Stimulated activated CD4-positive, alpha-beta T cell treated with anti-CD3 and anti-CD28 coated beads, Interleukin-15, amount 100 ng/mL, for 48 hours (primary cell): ENCODE measurements around the gene TIMM44.
A peak's percentile ranks its signal among the peaks of the same experiment; 100 is the strongest.
"Not testable (repeated sequence)": the region's sequence is repeated elsewhere in the genome, so short reads cannot be mapped to it uniquely, and the experiment has no call there.

ENCODE experiments used
- DNase-seq, 2 donors: peaks; one replicate each; pipeline ENCODE4 v3.0.0-alpha.2; 2020; ENCODE audit warnings: low read depth in 2 of 2

TIMM44 gene

DNA sequence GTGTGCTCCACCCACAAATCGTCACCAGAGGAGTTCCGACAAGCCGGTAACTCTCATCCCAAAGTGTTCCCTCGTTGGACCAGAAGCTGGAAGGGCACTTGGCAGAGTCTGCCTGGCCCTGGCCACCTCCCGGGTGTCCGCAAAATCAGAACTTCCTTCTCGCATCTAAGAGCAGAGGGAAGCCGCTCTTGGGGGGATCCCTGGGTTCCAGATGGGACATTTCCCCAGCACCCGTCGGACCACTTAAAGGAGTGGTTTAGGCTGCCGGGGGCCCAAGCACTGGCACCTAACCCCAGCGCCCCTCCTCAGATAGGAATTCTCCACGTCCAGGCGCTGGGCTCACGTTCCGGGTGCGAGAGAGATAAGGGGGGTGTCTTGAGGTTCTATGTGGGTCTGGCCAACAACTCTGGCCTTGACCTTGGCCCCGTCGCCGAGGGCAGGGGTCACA is 40.6 kb downstream of the TIMM44 start:
- no peak for DNase-seq

DNA sequence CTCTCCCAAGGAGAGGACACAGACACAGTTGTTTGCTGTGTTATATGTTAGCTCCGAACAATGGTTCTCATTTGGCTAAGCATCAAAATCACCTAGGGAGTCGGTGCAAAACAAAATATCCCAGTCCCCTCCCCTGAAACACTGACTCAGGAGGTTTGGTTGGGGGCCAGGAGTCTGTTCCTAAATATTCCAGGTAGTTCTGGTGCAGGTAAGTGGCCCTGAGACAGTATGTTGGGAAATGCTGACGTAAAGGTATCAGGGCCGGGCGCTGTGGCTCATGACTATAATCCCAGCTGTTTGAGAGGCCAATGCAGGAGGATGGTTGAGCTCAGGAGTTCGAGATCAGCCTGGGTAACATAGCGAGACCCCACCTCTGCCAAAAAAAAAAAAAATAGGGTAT is 42.1 kb downstream of the TIMM44 start:
- no peak for DNase-seq

DNA sequence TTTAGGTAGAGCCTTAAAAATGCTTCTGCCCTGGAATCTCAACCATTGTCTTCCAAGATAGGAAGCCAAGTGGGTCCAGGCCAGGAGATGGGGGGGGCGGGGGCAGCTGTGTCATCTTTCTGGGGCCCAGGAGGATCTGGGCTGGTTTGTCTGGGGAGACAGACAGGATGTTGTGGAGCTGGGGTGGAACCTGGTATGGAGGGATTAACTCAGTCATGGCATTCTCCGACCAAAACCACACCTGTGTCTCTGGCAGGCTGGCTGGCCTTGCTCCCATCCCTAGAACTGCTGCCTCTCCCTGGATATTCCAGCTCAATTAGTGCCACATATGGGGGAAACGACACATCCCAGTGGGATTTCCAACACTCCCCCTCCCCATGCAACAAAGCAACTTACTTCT is 42.5 kb downstream of the TIMM44 start:
- no peak for DNase-seq

DNA sequence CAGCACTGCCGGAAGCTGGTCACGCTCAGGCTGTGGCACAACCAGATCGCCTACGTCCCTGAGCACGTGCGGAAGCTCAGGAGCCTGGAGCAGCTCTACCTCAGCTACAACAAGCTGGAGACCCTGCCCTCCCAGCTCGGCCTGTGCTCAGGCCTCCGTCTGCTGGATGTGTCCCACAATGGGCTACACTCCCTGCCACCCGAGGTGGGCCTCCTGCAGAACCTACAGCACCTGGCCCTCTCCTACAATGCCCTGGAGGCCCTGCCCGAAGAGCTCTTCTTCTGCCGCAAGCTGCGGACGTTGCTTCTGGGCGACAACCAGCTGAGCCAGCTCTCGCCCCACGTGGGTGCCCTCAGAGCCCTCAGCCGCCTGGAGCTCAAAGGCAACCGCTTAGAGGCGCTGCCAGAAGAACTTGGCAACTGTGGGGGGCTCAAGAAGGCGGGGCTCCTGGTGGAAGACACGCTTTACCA is 43.0 kb downstream of the TIMM44 start:
- DNase-seq = no peak

DNA sequence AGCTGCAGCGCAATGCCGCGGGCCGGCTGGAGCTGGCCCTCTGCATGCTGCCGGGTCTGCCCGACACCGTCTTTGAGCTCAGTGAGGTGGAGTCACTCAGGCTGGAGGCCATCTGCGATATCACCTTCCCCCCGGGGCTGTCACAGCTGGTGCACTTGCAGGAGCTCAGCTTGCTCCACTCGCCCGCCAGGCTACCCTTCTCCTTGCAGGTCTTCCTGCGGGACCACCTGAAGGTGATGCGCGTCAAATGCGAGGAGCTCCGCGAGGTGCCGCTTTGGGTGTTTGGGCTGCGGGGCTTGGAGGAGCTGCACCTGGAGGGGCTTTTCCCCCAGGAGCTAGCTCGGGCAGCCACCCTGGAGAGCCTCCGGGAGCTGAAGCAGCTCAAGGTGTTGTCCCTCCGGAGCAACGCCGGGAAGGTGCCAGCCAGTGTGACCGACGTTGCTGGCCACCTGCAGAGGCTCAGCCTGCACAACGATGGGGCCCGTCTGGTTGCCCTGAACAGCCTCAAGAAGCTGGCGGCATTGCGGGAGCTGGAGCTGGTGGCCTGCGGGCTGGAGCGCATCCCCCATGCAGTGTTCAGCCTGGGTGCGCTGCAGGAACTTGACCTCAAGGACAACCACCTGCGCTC is 43.6 kb downstream of the TIMM44 start:
- no peak for DNase-seq

GRCh38 chr19:7898967-7899366 is 44.5 kb downstream of the TIMM44 start:
- DNase-seq = no peak

DNA sequence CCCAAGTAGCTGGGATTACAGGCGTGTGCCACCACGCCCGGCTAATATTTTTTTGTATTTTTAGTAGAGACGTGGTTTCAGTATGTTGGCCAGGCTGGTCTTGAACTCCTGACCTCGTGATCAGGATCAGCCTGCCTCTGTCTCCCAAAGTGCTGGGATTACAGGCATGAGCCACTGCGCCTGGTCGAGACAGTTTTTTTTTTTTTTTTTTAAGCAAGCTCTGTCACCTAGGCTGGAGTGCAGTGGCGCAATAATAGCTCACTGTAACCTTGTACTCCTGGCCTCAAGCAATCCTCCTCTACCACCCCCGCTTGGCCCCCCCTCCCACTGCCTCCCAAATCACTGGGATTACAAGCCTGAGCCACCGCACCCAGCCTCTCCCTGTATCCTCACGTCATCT is 46.2 kb downstream of the TIMM44 start:
- DNase-seq = no peak

DNA sequence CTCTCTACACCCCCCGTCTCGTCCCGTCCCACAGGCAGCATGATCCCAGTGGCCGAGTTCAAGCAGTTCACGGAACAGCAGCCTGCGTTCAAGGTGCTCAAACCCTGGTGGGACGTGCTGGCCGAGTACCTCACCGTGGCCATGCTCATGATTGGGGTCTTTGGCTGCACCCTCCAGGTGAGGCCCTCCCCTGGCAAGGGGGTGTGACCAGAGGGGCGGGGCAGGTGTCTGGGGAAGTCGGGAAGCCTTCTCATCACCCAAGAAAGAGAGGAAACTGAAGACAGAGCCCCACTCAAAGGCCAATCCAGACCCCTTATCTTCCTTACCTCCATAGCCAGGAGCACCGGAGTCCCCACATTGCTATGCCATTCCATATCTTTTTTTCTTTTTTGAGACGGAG is 47.9 kb downstream of the TIMM44 start:
- no peak for DNase-seq

DNA sequence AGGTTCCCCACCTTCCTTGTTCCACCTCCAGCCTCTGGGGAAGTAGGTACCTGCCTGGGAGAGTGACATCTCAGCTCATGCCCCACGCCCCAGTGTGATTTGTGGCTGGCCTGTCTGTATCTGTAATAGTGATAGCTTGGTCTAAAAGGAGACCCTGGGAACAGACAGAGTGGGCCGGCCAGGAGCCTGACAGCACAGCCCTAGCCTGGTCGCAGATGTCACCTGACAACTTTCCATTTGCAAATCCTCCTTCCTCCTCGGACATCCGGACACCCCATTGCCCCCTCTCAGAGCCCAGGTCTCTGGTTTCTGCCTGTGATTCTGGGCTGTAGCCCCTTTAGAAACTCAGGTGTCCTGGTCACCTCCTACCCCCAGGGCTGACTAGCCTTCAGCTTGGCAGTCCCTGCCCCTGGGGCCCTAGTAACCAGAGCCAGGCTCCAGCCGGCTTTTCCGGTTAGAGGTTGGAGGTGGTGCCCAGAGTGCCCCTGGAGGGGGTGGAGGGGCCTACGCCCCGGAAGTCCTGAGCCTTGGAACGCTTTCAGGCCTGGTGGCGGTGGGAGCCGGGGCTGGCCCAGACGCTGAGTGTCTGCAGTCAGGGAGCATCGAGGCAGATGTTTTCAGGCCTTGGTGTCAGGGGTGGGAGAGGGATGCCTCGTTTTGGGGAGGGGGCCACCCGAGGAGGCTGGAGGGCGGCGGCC is 48.7 kb downstream of the TIMM44 start:
- no peak for DNase-seq

DNA sequence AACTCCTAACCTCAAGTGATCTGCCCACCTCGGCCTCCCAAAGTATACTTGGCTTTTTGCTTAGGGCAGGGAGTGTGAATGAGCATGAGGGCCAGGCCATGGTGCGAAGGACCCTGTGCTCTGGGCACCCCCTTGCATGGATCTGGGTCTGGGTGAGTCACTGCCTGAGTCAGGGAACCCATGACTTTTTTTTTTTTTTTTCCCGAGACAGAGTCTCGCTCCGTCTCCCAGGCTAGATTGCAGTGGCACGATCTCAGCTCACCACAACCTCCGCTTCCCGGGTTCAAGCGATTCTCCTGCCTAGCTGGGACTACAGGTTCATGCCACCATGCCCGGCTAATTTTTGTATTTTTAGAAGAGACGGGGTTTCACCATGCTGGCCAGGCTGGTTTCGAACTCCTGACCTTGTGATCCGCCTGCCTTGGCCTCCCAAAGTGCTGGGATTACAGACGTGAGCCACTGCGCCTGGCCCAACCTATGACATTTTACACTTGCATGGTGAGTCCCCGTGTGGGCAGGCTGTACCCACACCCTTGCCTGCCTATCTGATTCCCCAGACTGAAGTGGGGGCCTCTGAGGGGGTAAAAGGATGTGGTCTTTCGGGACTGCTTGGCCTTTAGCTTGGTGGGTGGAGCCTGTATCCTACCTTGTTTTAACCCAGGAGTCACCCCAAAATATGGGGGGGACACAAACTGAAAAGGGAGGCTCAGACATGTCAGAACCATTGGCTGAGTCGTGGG is 49.9 kb downstream of the TIMM44 start:
- DNase-seq = not testable (repeated sequence)

- DNase-seq = no peak
Measured at GRCh38 chr19:7888826-7889217, 54.6 kb downstream of the TIMM44 start.

GRCh38 chr19:7888145-7888825 is 55.2 kb downstream of the TIMM44 start, which contains the start of gene LRRC8E:
TSS of gene LRRC8E (plus strand) at chr19:7888510. CDS start at chr19:7895604, 7,094 bp downstream.
- DNase-seq = peak in 1 of 2 donors; percentile 33

DNA sequence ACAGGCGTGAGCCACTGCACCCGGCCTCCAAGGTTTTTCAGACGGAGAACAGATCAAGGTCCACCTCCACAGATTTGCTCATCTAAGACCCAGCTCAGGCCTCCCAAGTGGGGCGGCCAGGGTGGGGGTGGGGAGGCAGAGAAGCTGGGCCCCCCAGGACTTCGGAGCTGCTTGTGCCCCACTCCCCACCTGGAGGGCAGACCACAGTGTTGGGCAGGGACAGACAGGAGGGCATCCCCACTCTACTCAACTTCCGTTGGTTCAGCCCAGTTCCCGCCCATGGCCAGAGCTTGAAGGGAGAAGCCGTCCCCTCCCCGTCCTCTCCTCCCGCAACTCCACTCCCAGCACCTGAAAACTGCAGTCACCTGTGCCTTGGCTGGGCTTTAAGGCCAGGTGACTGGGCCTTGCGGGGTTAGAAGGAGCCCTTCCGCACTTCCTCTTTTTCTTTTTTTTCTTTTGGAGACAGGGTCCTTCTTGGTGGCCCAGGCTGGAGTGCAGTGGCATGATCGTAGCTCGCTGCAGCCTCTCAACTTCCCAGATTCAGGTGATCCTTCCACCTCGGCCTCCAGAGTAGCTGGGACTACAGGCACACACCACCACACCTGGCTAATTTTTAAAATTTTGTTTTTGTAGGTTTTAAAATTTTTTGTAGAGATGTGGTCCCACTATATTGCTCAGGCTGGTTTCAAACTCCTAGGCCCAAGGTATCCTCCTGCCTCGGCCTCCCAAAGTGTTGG is 55.9 kb downstream of the TIMM44 start:
- DNase-seq = no peak

GRCh38 chr19:7885818-7886217 is 57.6 kb downstream of the TIMM44 start:
- DNase-seq = no peak

DNA sequence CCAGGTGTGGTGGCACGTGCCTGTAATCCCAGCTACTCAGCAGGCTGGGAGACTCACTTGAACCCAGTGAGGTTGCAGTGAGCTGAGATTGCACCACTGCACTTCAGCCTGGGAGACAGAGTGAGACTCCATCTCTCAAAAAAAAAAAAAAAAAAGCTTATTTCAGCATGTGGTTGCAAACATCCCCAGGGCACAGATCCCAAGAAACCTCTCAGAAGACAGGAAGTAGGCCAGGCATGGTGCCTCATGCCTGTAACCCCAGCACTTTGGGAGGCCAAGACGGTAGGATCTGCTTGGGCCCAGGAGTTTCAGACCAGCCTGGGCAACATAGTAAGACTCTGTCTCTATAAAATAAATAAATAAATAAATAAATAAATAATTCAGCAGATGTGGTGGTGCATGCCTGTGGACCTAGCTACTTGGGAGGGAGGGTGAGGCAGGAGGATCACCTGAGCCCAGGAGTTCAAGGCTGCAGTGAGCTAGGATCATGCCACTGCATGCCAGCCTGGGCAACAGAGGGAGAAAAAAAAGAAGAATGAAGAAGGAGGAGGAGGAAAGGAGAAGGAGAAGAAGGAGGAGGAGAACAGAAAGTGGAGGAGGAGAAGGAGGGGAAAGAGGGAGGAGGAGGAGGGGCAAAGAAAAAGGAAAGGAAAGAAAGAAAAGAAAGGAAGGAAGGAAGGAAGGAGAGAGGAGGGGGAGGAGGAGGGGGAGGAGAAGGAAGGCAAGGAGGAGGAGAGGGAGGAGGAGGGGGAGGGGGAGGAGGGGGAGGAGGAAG is 59.5 kb downstream of the TIMM44 start:
- DNase-seq = no peak

DNA sequence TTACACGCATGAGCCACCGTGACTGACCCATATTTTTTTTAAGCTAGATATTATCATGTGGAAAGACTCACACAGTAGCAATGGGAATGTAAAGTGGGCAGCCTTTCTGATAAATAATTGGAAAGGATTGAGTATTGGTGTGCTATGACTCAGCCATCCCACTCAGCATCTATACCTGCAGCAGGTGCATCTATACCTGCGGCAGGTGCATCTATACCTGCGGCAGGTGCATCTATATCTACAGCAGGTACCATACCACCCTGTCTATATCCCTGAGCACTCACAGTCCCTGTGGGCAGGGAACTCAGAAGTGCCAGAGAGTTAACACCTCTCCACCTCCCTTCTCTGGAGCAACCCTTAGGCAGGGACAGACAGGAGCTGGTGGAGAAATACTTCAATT is 60.4 kb downstream of the TIMM44 start:
- DNase-seq = no peak

DNA sequence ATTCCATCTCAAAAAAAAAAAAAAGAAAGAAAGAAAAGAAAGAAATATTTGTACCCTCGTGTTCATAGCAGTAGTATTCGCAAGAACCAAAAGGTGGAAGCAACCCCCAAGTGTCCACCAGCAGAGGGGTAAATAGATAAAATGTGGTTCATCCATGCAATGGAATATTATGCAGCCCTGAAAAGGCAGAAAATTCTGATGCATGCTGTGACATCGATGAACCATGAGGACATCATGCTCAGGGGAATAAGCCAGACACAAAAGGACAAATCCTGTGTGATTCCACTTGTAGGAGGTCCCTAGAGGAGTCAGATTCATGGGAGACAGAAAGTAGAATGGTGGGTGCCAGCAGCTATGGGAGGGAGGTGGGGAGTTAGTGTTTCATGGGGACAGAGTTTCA is 61.6 kb downstream of the TIMM44 start:
- no peak for DNase-seq

DNA sequence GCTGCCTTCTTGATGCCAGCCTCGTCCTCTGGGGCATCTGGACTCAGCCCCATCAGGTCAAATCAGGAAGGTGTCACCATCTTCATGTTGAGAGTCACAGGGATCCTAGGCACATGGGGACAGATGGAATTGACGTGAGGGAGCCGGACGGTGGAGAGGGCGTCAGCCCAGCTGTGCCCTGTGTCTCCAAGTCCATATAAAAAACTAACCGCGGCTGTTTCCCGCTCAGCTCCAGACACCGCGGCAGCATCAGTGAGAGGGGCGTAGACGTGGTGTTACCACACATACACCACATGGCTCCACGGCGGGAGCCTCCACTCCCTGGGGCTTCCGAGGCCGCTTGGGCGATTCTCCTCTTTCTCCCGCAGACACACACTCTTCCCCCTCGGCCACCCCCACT is 63.6 kb downstream of the TIMM44 start:
- DNase-seq = no peak

DNA sequence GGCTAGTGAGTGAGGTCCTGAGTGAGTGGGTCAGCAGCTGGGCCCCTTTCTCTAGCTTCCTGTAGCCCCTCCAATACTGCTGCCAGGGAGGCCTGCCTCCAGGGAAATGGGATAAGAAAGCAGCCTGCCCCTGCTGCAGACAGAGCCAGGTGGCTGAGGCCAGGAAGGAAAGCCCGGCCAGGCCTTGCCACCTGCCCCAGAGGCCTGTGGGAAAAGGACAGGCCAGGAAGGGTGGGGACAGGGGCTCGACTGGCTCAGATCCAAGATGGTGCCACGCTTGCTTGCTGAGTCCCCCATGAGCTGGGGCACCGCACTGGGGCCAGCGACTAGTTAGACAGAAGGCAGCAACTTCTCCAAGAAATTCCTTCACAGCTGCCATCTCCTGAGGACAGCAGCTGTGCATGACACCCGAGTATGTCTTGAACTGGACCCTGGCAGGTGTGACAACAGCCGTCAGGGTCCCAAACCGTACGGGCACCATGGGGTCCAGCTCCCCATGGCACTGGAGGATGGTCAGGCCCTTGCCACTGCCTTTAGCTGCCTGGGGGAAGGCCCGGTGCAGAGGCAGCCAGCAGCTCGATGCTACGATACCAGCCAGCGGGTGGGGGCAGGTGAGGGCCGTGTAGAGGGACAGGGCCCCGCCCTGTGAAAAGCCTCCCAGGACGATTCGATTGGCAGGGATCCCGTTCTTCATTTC is 64.2 kb downstream of the TIMM44 start:
- no peak for DNase-seq

DNA sequence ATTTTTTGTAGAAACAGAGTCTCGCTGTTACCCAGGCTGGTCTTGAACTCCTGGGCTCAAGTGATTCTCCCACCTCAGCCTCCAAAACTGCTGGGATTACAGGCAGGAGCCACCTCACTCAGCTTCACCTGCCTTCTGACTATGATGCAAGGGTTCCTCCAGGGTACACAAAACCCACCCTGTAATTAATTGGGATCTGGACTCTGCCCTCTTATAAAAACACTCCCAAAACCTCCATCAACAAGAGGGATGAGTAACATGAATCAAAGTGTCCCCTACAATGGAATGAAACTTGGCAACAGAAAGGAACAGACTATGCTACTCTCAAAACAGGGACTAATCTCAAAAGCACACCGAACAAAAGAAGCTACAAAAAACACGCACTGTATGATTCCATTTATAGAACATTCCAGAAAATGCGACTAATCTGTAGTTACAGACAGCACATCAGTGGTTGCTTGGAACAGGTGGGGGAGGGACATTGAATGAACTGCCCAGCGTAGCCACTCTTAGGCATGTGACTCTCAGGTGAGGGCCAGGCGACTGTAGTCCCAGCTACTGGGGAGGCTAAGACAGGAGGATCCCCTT is 66.1 kb downstream of the TIMM44 start:
- DNase-seq = no peak
